Neural progenitor cell (in vitro differentiated cells): Measurements from ENCODE around the gene TTC23L. TPM values are rescaled to one million over a fixed set of nuclear protein-coding genes. Genes with fewer than 3 reads are reported as not detected.

Source experiments
- DNase-seq: peaks from one replicate; pipeline ENCODE4 v3.0.0-alpha.2; 2016; ENCODE audit warnings: low spot score
- H2AFZ ChIP-seq: fragments of 200-600 bp; sonication (generic); replicated peaks from 2 replicates; pipeline ENCODE4 v1.6.1; 2016; ENCODE audit warnings: antibody characterized with exemption
- H3F3A ChIP-seq: fragments of 200-600 bp; sonication (generic); 2 replicates; pipeline ENCODE4 v1.6.1; 2016; ENCODE audit warnings: antibody characterized with exemption, low read depth
- H3K27ac ChIP-seq: fragments of 200-600 bp; sonication (generic); 2 replicates; pipeline ENCODE4 v1.5.1; 2016; ENCODE audit warnings: mild to moderate bottlenecking
- H3K27me3 ChIP-seq: fragments of 200-600 bp; sonication (generic); 2 replicates; pipeline ENCODE4 v1.6.1; 2016; ENCODE audit warnings: mild to moderate bottlenecking, moderate library complexity
- H3K36me3 ChIP-seq: fragments of 200-600 bp; sonication (generic); 2 replicates; pipeline ENCODE4 v1.5.1; 2016
- H3K4me1 ChIP-seq: fragments of 200-600 bp; sonication (generic); 2 replicates; pipeline ENCODE4 v1.6.1; 2016; ENCODE audit warnings: mixed run types
- H3K4me2 ChIP-seq: fragments of 200-600 bp; sonication (generic); 2 replicates; pipeline ENCODE4 v1.6.1; 2016
- H3K4me3 ChIP-seq: fragments of 200-600 bp; sonication (generic); 2 replicates; pipeline ENCODE4 v1.5.1; 2016
- H3K79me2 ChIP-seq: fragments of 200-600 bp; sonication (generic); 2 replicates; pipeline ENCODE4 v1.6.1; 2016; ENCODE audit warnings: low read depth
- H3K9ac ChIP-seq: fragments of 200-600 bp; sonication (generic); 2 replicates; pipeline ENCODE4 v1.6.1; 2016
- H3K9me3 ChIP-seq: fragments of 200-600 bp; sonication (generic); 2 replicates; pipeline ENCODE4 v1.5.1; 2016; ENCODE audit warnings: low read depth
- H4K20me1 ChIP-seq: fragments of 200-600 bp; sonication (generic); 2 replicates; pipeline ENCODE4 v1.6.1; 2016; ENCODE audit warnings: low read depth
- H3K27ac Mint-ChIP-seq: 3 replicates; pipeline ENCODE4 v1.8.0; 2021; ENCODE audit warnings: mixed read lengths
- H3K27me3 Mint-ChIP-seq: 2 replicates; pipeline ENCODE4 v1.8.0; 2022; ENCODE audit warnings: low read depth, mild to moderate bottlenecking, inconsistent platforms, moderate library complexity, mixed read lengths; ENCODE audit not compliant: insufficient read depth
- H3K36me3 Mint-ChIP-seq: 3 replicates; pipeline ENCODE4 v1.8.0; 2021; ENCODE audit warnings: mixed read lengths
- H3K4me1 Mint-ChIP-seq: 3 replicates; pipeline ENCODE4 v1.8.0; 2021; ENCODE audit warnings: mixed read lengths
- H3K4me3 Mint-ChIP-seq: 3 replicates; pipeline ENCODE4 v1.8.0; 2021; ENCODE audit warnings: mild to moderate bottlenecking, moderate library complexity, mixed read lengths
- H3K9me3 Mint-ChIP-seq: 3 replicates; pipeline ENCODE4 v1.8.0; 2020; ENCODE audit warnings: mixed read lengths
- EZH2 ChIP-seq: fragments of 200-600 bp; sonication (generic); IDR thresholded peaks from 2 replicates; pipeline ENCODE4 v1.6.1; 2017; ENCODE audit warnings: antibody characterized with exemption, mild to moderate bottlenecking, moderate library complexity
- EZH2phosphoT487 ChIP-seq: fragments of 200-600 bp; sonication (generic); IDR thresholded peaks from 2 replicates; pipeline ENCODE4 v1.6.1; 2017; ENCODE audit warnings: antibody characterized with exemption
- total RNA-seq: library from RNA; depleted of rRNA; stranded (reverse); fragments of >200 nt; gene quantifications from 2 replicates; pipeline ENCODE4 v1.2.3, GENCODE V29; 2015; ENCODE audit warnings: low replicate concordance
- TF ChIP-seq, protein P1 (sequence below): fragments of 200-600 bp; sonication (generic); IDR thresholded peaks from 2 replicates; pipeline ENCODE4 v1.5.1; 2017; ENCODE audit warnings: antibody characterized with exemption, mild to moderate bottlenecking

TTC23L gene
- total RNA-seq, 1 donor from 2014 or later: 1.3 TPM

GRCh38 chr5:34915856-34916192, 76.9 kb downstream of the TTC23L start:
- H2AFZ ChIP-seq: peak overlapping the region; percentile 69
- H3K9me3 Mint-ChIP-seq: no peaks in the 10 kb centered on the region

DNA sequence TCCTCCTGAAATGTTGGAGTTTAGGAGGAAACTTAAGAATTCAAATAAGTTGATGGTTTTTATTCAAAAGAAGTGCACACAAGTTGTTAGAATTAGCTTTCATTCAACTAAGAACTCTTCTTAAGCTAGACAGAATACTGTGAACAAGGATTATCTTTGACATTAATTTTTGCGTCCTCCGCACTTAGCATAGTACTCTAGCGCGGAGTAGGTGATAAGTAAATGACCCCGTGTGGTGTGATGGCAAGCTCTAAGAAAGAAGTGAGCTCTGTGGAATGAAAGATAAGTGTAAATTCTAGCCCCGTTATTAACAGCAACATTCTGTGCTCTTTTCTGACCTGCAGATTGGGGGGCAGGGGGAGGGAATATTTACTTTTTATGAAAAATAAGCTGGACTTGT, 77.6 kb downstream of the TTC23L start:
- Histone ChIP-seq H3K4me1 (peaks cover 17% of the 10 kb centered on the region), H3K9me3 (no peaks in the 10 kb centered on the region), H3K27me3 (no peaks in the 10 kb centered on the region), H3K36me3 (peaks cover 25% of the 10 kb centered on the region), H3K4me3 (peak overlapping the region; percentile 81), H3K4me2 (peak overlapping the region; percentile 99), H3K9ac (peak overlapping the region; percentile 90), H2AFZ (no peak overlapping the region), H4K20me1 (peaks cover 4% of the 10 kb centered on the region), H3K27ac (no peak overlapping the region), H3F3A (peaks cover 8% of the 10 kb centered on the region), H3K79me2 (peaks cover 97% of the 10 kb centered on the region)
- Mint-ChIP-seq H3K27me3 (peaks cover 9% of the 10 kb centered on the region), H3K4me1 (peaks cover 21% of the 10 kb centered on the region), H3K27ac (no peak overlapping the region), H3K9me3 (no peaks in the 10 kb centered on the region), H3K4me3 (no peak overlapping the region), H3K36me3 (peaks cover 9% of the 10 kb centered on the region)
- TF ChIP-seq, protein P1, sequence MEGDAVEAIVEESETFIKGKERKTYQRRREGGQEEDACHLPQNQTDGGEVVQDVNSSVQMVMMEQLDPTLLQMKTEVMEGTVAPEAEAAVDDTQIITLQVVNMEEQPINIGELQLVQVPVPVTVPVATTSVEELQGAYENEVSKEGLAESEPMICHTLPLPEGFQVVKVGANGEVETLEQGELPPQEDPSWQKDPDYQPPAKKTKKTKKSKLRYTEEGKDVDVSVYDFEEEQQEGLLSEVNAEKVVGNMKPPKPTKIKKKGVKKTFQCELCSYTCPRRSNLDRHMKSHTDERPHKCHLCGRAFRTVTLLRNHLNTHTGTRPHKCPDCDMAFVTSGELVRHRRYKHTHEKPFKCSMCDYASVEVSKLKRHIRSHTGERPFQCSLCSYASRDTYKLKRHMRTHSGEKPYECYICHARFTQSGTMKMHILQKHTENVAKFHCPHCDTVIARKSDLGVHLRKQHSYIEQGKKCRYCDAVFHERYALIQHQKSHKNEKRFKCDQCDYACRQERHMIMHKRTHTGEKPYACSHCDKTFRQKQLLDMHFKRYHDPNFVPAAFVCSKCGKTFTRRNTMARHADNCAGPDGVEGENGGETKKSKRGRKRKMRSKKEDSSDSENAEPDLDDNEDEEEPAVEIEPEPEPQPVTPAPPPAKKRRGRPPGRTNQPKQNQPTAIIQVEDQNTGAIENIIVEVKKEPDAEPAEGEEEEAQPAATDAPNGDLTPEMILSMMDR: no peak
- TF ChIP-seq EZH2: no peak
- TF ChIP-seq EZH2phosphoT487: no peak
- DNase-seq: no peak

More at GRCh38 chr5:34915856-34916192, 76.9 kb downstream of the TTC23L start:
- Histone ChIP-seq H3K27ac (peak overlapping the region; percentile 81), H3K27me3 (no peaks in the 10 kb centered on the region), H3K4me3 (peak overlapping the region; percentile 81), H3K4me2 (peak overlapping the region; percentile 99), H3K9me3 (no peaks in the 10 kb centered on the region), H4K20me1 (peaks cover 4% of the 10 kb centered on the region), H3K4me1 (peaks cover 17% of the 10 kb centered on the region), H3K79me2 (peaks cover 90% of the 10 kb centered on the region), H3F3A (peaks cover 8% of the 10 kb centered on the region), H3K36me3 (peaks cover 29% of the 10 kb centered on the region), H3K9ac (peak overlapping the region; percentile 90)
- Mint-ChIP-seq H3K4me3 (no peak overlapping the region), H3K27me3 (peaks cover 6% of the 10 kb centered on the region), H3K36me3 (peaks cover 14% of the 10 kb centered on the region), H3K27ac (no peak overlapping the region), H3K4me1 (peaks cover 21% of the 10 kb centered on the region)
- TF ChIP-seq EZH2: no peak
- TF ChIP-seq EZH2phosphoT487: no peak
- TF ChIP-seq, protein P1: no peak
- DNase-seq: no peak

DNA sequence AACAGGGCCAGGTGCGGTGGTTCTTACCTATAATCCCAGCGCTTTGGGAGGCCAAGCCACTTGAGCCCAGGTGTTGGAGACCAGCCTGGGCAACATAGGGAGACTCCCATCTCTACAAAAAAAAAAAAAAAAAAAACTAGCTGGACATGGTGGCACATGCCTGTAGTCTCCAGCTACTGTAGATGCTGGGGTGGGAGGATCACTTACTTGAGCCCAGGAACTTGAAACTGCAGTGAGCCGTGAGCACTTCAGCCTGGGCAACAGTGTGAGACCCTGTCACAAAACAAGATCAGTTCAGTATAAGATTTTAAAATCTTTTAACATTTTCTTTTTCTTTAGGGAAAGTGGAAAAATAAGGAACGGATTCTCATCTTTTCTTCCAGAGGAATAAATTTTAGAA, 79.1 kb downstream of the TTC23L start:
- Histone ChIP-seq H3K4me3 (no peak overlapping the region), H4K20me1 (peaks cover 9% of the 10 kb centered on the region), H3K9ac (no peak overlapping the region), H3K9me3 (no peaks in the 10 kb centered on the region), H3K4me1 (peaks cover 17% of the 10 kb centered on the region), H3K27ac (no peak overlapping the region), H3K4me2 (peak overlapping the region; percentile 99), H3F3A (peaks cover 14% of the 10 kb centered on the region), H3K27me3 (no peaks in the 10 kb centered on the region), H3K36me3 (peaks cover 34% of the 10 kb centered on the region), H3K79me2 (peaks cover 87% of the 10 kb centered on the region), H2AFZ (no peak overlapping the region)
- Mint-ChIP-seq H3K4me1 (peaks cover 21% of the 10 kb centered on the region), H3K36me3 (peaks cover 8% of the 10 kb centered on the region), H3K4me3 (no peak overlapping the region), H3K9me3 (no peaks in the 10 kb centered on the region), H3K27me3 (peaks cover 9% of the 10 kb centered on the region), H3K27ac (no peak overlapping the region)
- no peak for DNase-seq
- TF ChIP-seq, protein P1: no peak
- TF ChIP-seq EZH2: no peak
- no peak for TF ChIP-seq EZH2phosphoT487
